ENCODE measurements around the gene LUC7L. TPM values are rescaled to one million over a fixed set of nuclear protein-coding genes. Genes with fewer than 3 reads are reported as not detected.

The LUC7L gene
- polyA plus RNA-seq, 1 of the 3 experiments (the other 2 are of a cell fraction), result 97.7 TPM

DNA sequence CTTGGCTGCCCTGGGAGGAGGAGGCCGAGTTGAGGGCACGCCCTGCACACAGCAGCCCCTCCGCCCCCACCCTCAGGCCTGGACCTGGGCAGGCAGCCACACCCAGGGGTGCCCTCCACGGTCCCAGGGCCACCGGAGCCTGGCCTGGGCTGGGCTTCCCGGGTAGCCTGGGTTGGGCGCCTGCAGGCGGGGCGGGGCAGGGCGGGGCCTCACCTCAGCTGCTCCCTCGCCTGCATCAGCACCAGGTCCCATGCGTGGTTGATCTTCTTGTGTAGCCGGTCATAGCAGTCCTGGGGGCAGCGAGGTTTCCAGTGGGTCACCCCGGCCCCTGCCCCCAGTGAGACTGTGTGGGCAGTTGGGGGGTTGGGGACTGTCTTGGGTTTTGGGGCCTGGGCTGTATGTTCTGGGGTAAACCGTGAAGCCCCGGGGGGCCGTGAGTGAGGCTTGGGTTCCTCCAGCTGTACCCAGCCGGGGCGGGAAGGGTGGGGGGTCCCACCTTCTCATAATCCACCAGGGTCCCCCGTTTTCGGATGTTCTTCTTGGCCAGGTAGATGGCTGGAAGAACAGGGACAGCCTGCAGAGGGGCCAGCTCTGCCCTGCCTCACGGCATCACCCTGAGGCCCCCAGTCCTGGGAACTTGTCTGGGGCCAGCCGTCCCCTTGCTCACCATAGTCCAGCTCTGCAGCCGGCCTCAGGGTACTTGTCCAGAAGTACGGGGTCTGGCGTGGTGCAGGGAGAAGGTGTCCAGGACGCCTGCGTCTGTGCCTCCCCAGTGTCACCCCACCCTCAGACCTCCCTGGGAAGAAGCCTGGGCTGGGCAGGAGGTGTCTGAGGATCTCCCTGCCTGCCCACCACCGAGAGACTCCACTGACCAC lies 44.5 kb upstream of the LUC7L start:
- H3K27ac ChIP-seq (ENCODE audit: low read depth in 2 of 2, low read length in 1 of 2), result no peak overlapping the region
- H3K4me3 ChIP-seq (ENCODE audit: low read depth in 2 of 2, low read length in 1 of 2), result no peak overlapping the region
- no peak overlapping the region for H3K9ac ChIP-seq
- H4K20me1 ChIP-seq (ENCODE audit: insufficient read depth), result no peaks in the 10 kb centered on the region
- ChIA-PET CTCF (interaction anchor here (0.7 to 1.4 kb wide), 3 partner anchors 24 to 93 kb away, joined by 3 to 4 read pairs (median 3); partner anchors contain the start of gene HBQ1), POLR2A (no interaction called here)
- H3K79me2 ChIP-seq (ENCODE audit: insufficient read depth), result no peaks in the 10 kb centered on the region
- H3F3A ChIP-seq (replicated peaks; ENCODE audit: insufficient read depth), result no peaks in the 10 kb centered on the region
- H3K4me2 ChIP-seq, result no peak overlapping the region
- no peaks in the 10 kb centered on the region for H3K9me2 ChIP-seq
- TF ChIP-seq YY1 (IDR thresholded peaks at IDR 0.05; ENCODE audit: low read depth) (no peak), ELF1 (IDR thresholded peaks at IDR 0.05) (no peak), MEF2A (IDR thresholded peaks at IDR 0.05; ENCODE audit: borderline replicate concordance, low read depth) (no peak), FOXM1 (IDR thresholded peaks at IDR 0.05; ENCODE audit: low read depth) (no peak), MXI1 (IDR thresholded peaks at IDR 0.05; ENCODE audit: low read depth, low read length) (no peak), TCF12 (IDR thresholded peaks at IDR 0.05) (no peak), FOXJ3 (CRISPR knock-in tag; IDR thresholded peaks at IDR 0.05) (no peak), NRF1 (IDR thresholded peaks at IDR 0.05; ENCODE audit: low read depth, low read length) (no peak)
- TF ChIP-seq, protein P1, sequence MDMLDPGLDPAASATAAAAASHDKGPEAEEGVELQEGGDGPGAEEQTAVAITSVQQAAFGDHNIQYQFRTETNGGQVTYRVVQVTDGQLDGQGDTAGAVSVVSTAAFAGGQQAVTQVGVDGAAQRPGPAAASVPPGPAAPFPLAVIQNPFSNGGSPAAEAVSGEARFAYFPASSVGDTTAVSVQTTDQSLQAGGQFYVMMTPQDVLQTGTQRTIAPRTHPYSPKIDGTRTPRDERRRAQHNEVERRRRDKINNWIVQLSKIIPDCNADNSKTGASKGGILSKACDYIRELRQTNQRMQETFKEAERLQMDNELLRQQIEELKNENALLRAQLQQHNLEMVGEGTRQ (IDR thresholded peaks at IDR 0.05; ENCODE audit: borderline replicate concordance, low read depth, low read length), result no peak
- TF ChIP-seq, protein P2, sequence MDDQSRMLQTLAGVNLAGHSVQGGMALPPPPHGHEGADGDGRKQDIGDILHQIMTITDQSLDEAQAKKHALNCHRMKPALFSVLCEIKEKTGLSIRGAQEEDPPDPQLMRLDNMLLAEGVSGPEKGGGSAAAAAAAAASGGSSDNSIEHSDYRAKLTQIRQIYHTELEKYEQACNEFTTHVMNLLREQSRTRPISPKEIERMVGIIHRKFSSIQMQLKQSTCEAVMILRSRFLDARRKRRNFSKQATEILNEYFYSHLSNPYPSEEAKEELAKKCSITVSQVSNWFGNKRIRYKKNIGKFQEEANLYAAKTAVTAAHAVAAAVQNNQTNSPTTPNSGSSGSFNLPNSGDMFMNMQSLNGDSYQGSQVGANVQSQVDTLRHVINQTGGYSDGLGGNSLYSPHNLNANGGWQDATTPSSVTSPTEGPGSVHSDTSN (IDR thresholded peaks at IDR 0.05), result no peak
- WGBS (ENCODE audit: low lambda C conversion rate), result 70% methylated on average over 8 of the region's 30 CpGs
- H3K36me3 ChIP-seq (replicated peaks in 1 of 2; ENCODE audit: control insufficient read depth in 1 of 2, insufficient read depth in 2 of 2, low read length in 1 of 2), result no peaks in the 10 kb centered on the region
- peaks cover 0 to 10% of the 10 kb centered on the region in 2 experiments; a peak in 1 of 4 replicates for H3K4me1 ChIP-seq (ENCODE audit: control insufficient read depth in 1 of 2, insufficient read depth in 2 of 2, low read depth in 1 of 2, low read length in 1 of 2)
- no peaks in the 10 kb centered on the region for H3K9me3 ChIP-seq
- no peak for DNase-seq
- no peaks in the 10 kb centered on the region for H3K27me3 ChIP-seq (ENCODE audit: insufficient read depth)
- no peak overlapping the region for H2AFZ ChIP-seq (ENCODE audit: low read depth)

DNA sequence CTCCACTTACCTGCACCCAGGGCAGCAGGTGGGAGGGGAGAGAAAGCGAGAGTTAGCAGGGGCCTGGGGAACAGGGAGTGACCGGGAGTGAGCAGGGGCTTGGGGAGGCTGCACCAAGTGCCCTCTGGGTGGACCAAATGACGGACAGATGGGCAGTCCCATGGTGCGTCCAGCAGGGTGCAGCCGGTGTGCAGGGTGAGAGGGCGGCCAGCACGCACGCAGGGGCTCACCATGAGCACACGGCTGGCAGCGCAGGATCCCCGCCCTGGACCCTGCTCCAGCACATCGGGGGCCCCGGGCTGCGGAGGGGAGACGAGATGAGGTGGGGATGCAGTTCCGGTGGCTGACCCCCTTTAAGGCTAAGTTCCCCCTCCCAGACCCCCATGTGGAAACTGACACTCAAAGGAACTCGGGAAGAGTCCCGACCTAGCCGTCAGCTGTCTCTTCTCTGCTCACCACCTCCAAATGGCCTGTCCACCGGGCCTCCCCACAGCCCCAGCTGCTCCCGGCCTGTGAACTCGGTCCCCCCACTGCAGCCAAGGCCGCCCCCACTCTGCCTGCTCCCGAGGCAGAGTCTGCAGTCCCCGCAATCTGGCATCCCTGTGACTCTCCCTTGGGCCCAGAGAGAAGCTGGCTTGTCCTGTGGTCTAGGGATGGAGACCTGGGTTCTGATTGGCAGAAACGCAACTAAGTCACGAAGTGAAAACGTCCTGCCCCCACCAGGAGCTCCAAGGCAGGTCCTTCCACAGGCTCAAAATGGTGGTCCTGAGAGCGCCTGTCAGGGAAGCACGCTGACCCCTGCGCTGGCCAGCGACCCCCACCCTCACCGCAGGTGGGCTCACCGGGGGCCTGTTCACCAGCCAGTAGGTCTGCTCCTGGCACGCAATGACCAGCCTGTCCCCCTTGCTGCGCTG lies 43.6 kb upstream of the LUC7L start:
- ChIA-PET CTCF (interaction anchor here (0.7 to 1.4 kb wide), 3 partner anchors 23 to 92 kb away, joined by 3 to 4 read pairs (median 3); partner anchors contain the start of gene HBQ1), POLR2A (no interaction called here)
- Histone ChIP-seq H3F3A (replicated peaks; ENCODE audit: insufficient read depth) (no peaks in the 10 kb centered on the region), H3K4me2 (no peak overlapping the region), H3K79me2 (ENCODE audit: insufficient read depth) (no peaks in the 10 kb centered on the region), H3K9me2 (no peaks in the 10 kb centered on the region), H3K36me3 (replicated peaks in 1 of 2; ENCODE audit: control insufficient read depth in 1 of 2, insufficient read depth in 2 of 2, low read length in 1 of 2) (no peaks in the 10 kb centered on the region), H4K20me1 (ENCODE audit: insufficient read depth) (no peaks in the 10 kb centered on the region), H3K27ac (ENCODE audit: low read depth in 2 of 2, low read length in 1 of 2) (no peak overlapping the region), H3K9ac (no peak overlapping the region), H3K4me1 (ENCODE audit: control insufficient read depth in 1 of 2, insufficient read depth in 2 of 2, low read depth in 1 of 2, low read length in 1 of 2) (peaks cover 0 to 17% of the 10 kb centered on the region in 2 experiments; a peak in 1 of 4 replicates), H3K4me3 (ENCODE audit: low read depth in 2 of 2, low read length in 1 of 2) (no peak overlapping the region), H2AFZ (ENCODE audit: low read depth) (no peak overlapping the region), H3K27me3 (ENCODE audit: insufficient read depth) (no peaks in the 10 kb centered on the region), H3K9me3 (no peaks in the 10 kb centered on the region)
- DNase-seq, result no peak
- 90% methylated on average over 14 of the region's 36 CpGs for WGBS (ENCODE audit: low lambda C conversion rate)
- no peak for TF ChIP-seq NRF1 (IDR thresholded peaks at IDR 0.05; ENCODE audit: low read depth, low read length)
